AG09309 (cell line): ENCODE results near the gene GLE1.
A peak's percentile ranks its signal among the peaks of the same experiment; 100 is the strongest.
"Not testable (repeated sequence)": the region's sequence is repeated elsewhere in the genome, so short reads cannot be mapped to it uniquely, and the experiment has no call there.

Source experiments
- DNase-seq: peaks from one replicate; pipeline ENCODE4 v3.0.0-alpha.2; 2010; ENCODE audit warnings: low read depth
- H3K4me3 ChIP-seq: 2 replicates; pipeline ENCODE4 v1.5.1; 2011; ENCODE audit warnings: mild to moderate bottlenecking, low read depth, low read length, moderate library complexity; ENCODE audit not compliant: control insufficient read depth
- TF ChIP-seq, protein P1 (sequence below): IDR thresholded peaks from 2 replicates; pipeline ENCODE4 v1.5.1; 2011; ENCODE audit warnings: mild to moderate bottlenecking, low read depth, low read length, inconsistent platforms; ENCODE audit not compliant: insufficient read depth, control insufficient read depth; ENCODE audit errors: missing control alignments

Gene GLE1

DNA sequence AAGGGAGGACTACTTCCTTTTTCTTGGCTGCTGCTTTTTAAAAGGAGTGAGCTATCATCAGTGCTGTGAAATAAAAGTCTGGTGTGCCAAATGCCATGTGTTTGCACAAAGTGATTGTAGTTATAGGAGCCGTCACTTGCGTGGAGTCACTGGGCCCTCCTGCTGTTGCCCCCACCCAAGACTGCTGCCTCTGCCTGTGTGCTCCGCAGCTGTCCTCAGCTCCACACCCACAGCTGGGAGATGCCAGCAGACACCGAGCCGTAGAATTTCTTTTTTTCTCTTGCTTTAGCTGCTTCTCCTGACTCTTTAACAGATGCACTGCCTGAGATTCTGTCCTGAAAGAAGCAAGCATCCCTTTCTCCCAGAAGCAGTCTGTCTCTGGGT, 9.8 kb upstream of the GLE1 start:
- H3K4me3 ChIP-seq: no peak overlapping the region
- TF ChIP-seq, protein P1, sequence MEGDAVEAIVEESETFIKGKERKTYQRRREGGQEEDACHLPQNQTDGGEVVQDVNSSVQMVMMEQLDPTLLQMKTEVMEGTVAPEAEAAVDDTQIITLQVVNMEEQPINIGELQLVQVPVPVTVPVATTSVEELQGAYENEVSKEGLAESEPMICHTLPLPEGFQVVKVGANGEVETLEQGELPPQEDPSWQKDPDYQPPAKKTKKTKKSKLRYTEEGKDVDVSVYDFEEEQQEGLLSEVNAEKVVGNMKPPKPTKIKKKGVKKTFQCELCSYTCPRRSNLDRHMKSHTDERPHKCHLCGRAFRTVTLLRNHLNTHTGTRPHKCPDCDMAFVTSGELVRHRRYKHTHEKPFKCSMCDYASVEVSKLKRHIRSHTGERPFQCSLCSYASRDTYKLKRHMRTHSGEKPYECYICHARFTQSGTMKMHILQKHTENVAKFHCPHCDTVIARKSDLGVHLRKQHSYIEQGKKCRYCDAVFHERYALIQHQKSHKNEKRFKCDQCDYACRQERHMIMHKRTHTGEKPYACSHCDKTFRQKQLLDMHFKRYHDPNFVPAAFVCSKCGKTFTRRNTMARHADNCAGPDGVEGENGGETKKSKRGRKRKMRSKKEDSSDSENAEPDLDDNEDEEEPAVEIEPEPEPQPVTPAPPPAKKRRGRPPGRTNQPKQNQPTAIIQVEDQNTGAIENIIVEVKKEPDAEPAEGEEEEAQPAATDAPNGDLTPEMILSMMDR: no peak
- no peak for DNase-seq

GRCh38 chr9:128495296-128495695, 9.2 kb upstream of the GLE1 start:
- TF ChIP-seq, protein P1: no peak
- no peak for DNase-seq
- no peak overlapping the region for H3K4me3 ChIP-seq

GRCh38 chr9:128495804-128496417, 8.6 kb upstream of the GLE1 start:
- DNase-seq: no peak
- TF ChIP-seq, protein P1: no peak
- H3K4me3 ChIP-seq: no peak overlapping the region

- H3K4me3 ChIP-seq: no peak overlapping the region
- TF ChIP-seq, protein P1: no peak
- DNase-seq: no peak
These were observed 6.5 kb upstream of the GLE1 start for GRCh38 chr9:128497824-128498610.

- DNase-seq: no peak
- TF ChIP-seq, protein P1: no peak
- H3K4me3 ChIP-seq: no peak overlapping the region
These were observed 5.6 kb upstream of the GLE1 start for GRCh38 chr9:128498911-128499310.

DNA sequence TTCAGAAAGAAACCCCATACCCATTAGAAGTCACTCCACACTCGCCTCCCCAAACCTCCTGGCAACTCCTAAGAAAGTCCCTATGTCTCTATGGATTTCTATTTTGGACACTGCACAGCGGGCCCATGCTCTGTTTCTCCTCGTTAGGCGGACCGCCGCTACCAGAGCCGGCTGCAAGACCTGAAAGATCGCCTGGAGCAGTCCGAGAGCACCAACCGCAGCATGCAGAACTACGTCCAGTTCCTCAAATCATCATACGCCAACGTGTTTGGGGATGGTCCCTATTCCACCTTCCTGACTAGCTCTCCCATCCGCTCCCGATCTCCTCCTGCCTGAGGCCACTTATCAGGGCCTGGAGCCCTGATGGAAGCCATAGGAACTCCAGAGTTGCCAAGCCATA, 4.6 kb upstream of the GLE1 start:
- DNase-seq: no peak
- TF ChIP-seq, protein P1: no peak
- no peak overlapping the region for H3K4me3 ChIP-seq

DNA sequence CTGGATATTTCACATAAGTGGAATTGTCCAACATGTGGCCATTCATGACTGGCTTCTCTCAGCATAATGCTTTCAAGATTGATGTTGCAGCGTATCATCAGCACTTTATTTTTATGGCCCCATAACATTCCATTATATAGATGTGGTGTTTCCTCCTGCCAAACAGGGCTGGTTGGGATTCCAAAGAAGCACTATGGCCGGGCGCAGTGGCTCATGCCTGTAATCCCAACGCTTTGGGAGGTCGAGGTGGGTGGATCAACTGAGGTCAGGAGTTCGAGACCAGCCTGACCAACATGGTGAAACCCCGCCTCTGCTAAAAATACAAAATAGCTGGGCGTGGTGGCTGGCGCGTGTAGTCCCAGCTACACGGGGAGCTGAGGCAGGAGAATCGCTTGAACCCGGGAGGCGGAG, 1.1 kb upstream of the GLE1 start:
- peak; percentile 67 for DNase-seq
- not testable (repeated sequence) for H3K4me3 ChIP-seq
